GM18526 (cell line): ENCODE measurements around the gene AGBL1.

Experiments
- POLR2A ChIP-seq: IDR thresholded peaks from 3 replicates; pipeline ENCODE4 v1.6.1; 2011; ENCODE audit not compliant: insufficient read length; ENCODE audit errors: extremely low read depth

AGBL1 gene

GRCh38 chr15:86515625-86516024, 436.0 kb downstream of the AGBL1 start:
- no peak for TF ChIP-seq POLR2A

- TF ChIP-seq POLR2A, result no peak
Observed at GRCh38 chr15:86522721-86523120, 443.1 kb downstream of the AGBL1 start.

DNA sequence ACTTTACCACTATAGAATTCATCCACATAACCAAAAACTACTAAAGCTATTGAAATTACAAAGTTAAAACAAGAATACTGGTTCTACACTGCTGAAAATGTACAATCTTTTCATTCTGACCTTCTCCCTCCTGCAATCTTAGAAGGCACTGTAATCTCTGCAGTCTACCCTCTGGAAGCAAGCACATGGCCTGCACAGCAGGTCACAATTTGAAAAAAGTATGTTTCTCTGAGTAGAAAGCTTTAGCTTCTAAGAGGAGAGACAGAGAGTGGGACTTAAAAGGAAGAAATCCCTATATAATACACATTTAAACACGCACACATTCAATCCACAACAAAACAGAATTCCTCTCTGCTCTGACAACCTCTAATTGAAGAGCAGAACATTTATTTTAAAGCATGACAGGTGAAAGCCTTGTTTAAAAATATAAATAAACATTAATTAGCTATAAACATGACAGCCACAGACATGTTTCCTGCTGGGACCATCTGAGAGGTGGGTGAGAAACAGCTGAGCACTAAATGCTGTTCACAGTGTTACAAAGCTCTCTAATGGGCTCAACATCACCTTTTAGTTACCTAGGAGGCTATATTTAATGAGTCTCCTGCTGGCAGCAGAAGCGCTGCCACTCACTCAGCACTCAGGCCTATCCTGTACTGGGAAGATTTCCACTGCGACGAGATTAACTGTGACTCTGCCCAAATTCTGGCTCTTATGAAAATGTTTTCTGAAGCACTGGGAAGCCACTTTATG, 447.4 kb downstream of the AGBL1 start:
- TF ChIP-seq POLR2A, result no peak

DNA sequence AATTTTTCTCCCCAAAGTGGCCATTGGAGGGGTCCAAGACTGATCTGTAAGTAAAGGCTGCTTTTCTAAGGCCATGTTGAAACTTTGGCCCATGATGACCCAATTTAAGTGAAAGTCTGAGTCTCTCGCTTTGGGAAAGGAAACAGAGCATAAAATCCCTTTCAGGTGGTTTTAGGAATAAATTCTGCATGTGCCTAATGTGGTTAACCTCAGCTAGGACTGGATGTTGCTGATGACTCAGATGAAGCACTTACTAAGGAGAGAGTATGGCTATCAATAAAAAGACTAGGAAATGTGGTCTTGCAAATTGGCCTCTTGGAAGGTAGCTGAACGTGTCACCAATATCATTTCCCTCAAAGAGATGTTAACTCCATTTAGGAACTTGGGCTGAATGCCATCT, 458.5 kb downstream of the AGBL1 start:
- no peak for TF ChIP-seq POLR2A

DNA sequence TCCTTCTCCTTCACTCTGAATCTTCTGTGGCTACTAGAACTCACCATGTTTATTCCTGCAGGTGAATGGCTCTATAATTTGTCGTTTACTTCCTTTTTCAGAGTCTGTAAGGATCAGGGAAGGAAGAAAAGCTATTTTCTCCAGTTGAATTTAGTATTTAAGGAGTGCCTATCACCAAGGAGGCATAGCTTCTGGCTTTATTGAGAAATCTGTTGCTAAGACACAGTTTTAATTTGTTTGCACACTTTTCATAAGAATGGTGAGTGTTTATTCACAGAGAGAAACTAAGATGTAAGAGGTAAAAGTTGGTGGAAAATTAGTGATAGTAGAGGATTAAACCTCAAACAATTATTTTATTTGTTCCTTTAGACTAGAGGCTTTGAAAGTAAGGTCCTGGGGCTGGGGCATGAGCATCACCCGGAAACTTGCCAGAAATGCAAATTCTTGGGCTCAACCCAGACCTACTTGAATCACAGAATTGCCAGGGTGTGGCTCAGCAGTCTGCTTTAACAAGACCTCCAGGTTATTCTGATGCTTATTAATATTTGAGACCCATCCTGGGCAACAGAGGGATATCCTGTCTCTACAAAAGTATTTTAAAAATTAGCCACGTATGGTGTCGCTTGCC, 461.3 kb downstream of the AGBL1 start:
- no peak for TF ChIP-seq POLR2A

DNA sequence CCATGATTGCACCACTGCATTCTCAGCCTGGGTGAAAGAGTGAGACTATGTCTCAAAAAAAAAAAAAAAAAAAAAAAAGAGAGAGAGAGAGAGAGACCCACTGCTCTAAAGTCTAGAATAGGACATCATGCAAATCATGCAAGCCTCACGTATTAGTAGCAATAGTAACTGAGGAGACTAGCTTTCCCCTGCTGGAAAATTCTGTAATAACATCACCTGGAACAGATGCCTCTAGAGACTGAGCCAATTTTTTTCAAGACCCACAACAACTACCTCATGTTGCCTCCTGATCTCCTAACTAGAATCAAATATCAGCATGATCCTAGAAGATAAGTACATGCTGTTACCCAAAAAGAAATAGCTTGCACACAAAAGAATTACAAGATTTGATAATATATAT, 461.9 kb downstream of the AGBL1 start:
- no peak for TF ChIP-seq POLR2A

DNA sequence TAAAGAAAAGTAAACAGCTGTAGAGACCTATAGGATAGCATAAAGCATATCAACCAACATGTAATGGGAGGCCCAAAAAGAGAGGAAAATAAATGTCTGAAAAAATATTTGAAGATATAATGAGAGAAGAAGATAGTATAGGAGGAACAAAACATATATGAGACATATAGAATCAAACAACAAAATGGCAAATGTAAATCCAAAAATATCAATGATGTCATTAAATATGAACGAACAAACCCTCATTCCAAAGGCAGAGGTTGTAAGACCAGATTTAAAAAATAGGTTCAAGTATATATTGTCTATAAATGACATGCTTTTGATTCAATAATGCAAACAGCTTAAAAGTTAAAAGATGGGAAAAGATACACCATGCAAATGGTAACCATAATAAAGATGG, 470.4 kb downstream of the AGBL1 start:
- no peak for TF ChIP-seq POLR2A

DNA sequence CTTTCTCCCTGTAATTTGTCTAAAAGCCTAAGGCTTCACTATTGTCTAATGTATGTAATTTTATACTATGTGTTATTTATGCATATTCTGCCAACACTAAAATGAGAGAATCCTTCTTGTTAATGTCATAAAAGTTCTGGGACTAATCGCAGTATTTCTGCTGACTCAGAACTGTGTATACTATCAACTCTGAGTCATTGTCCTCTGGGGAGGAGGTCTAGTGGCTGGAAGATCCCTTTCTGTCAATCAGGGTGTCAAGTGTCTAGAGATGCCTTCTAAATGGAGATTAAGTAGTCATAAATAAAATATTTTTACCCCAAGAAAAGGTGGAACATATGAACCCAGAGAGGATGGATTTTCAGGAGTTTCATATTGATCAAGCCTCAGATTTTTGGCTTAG, 473.4 kb downstream of the AGBL1 start:
- TF ChIP-seq POLR2A, result no peak

DNA sequence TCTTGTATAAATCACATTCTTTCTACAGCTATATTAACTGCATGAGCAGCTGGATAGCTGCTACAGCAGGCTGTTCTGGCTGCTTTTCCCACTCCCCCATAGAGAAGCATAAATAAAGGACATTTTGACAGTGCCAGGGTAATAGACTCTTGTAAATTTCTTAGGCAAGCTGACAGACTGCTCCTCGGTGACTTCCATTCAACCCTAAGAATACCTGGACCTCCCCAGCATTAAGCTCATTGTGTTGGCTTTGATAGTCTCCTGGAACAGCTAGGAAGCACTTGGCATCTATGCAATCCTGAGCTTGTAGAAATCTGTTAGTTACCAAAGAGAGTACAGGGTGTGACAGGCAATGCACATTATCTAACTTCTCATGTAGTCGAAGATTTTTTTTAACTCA, 475.4 kb downstream of the AGBL1 start:
- TF ChIP-seq POLR2A, result no peak

- TF ChIP-seq POLR2A, result no peak
Observed at GRCh38 chr15:86555939-86556338, 476.3 kb downstream of the AGBL1 start.

GRCh38 chr15:86556396-86557017, 476.8 kb downstream of the AGBL1 start:
- no peak for TF ChIP-seq POLR2A

- no peak for TF ChIP-seq POLR2A
Observed at GRCh38 chr15:86557018-86557550, 477.4 kb downstream of the AGBL1 start.

DNA sequence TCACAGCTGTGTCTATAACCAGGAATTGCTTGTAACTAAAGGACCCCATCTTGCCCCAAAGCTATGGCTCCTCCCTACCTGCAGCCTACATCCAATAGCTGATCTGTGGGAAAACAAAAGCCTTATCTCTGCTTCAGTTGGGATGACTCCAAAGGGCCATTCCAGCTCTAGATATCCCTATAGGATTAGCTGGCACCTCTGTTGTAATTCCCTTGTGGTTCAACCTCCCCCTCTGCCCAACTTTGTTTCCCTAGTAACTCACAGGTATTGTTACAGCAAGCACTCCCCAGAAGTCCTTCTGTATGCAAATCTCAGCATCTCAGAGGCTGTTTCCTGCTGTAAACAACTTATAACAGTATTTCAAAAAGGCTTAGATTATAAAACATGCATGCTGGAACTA, 478.6 kb downstream of the AGBL1 start:
- no peak for TF ChIP-seq POLR2A

- TF ChIP-seq POLR2A, result no peak
Observed at GRCh38 chr15:86558686-86559085, 479.0 kb downstream of the AGBL1 start.

DNA sequence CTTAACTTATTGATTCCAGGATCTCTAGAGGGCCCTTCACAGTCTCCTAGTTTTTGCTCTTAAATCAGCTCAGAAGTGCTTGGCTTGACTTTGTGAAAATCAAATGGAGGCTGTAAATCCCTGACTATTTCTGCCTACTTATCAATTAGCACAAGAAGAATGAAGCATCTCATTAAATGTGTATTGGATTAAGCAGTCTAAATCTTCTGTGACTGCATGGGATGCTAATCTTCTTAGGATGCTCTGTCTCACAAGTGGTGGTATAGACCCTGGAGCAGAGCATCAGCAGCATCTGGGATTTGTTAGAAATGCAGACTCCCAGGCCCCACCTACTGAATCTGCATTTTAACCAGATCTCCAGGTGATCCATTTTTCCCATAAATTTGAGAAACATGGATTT, 488.7 kb downstream of the AGBL1 start:
- TF ChIP-seq POLR2A, result no peak

GRCh38 chr15:86570738-86571137, 491.1 kb downstream of the AGBL1 start:
- no peak for TF ChIP-seq POLR2A

DNA sequence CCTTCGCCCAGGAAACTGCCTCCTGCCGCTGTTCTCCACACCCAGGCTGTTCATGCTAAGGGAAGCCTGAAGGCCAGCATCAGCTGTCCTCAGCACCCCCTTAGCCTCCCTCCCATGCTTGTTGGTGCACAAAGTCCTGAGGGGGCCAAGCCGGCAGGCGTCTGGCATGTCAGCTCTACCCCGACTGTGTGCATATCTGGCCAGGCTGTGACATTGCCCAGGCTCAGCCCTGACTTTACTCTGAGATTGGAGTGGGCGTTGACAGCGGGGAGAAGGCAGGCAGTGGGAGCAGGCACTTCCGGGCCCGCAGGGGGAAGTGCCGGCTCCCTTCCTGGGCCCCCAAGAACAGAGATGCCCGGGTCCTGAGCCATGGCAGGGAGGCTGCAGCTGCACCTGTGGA, 492.2 kb downstream of the AGBL1 start:
- no peak for TF ChIP-seq POLR2A

- TF ChIP-seq POLR2A, result no peak
Observed at GRCh38 chr15:86572368-86572841, 492.7 kb downstream of the AGBL1 start.
